ENCODE results near the gene CBL.

- TF ChIP-seq CTCF (IDR thresholded peaks at IDR 0.05) (no peak), POLR2AphosphoS5 (IDR thresholded peaks at IDR 0.05; ENCODE audit: insufficient read depth in 1 of 2, low read depth in 1 of 2) (no peak), POLR2A (IDR thresholded peaks at IDR 0.05) (no peak)
Measured at GRCh38 chr11:119207415-119207960, 1.3 kb downstream of the CBL start.
